HEK293 (cell line): Measurements from ENCODE around the gene STK16.
A peak's percentile ranks its signal among the peaks of the same experiment; 100 is the strongest.

Experiments
- CTCF ChIA-PET: fragments of 350-600 bp; formaldehyde crosslinking; extraction: SDS; loops from one replicate; lab custom pipeline; 2021; ENCODE audit warnings: antibody characterized with exemption; lab: Yijun Ruan, JAX
- POLR2A ChIA-PET: fragments of 300-600 bp; formaldehyde crosslinking; extraction: SDS; loops from one replicate; lab custom pipeline; 2020; ENCODE audit warnings: antibody characterized with exemption, inconsistent platforms; lab: Yijun Ruan, JAX
- H3K27ac ChIP-seq: fragments of 200-500 bp; sonication (Bioruptor generic); 2 replicates; pipeline ENCODE4 v1.5.1; 2014; ENCODE audit warnings: low read depth, low read length, control low read depth, inconsistent platforms; ENCODE audit errors: extremely low read depth
- H3K36me3 ChIP-seq, 2 experiments: fragments of 200-500 bp in 1 of 2; sonication (Bioruptor generic) in 1 of 2; 1 replicate in 1 of 2; 2 replicates in 1 of 2; pipeline ENCODE4 v1.5.1; 2014 to 2017; ENCODE audit warnings: inconsistent platforms in 2 of 2, low read length in 2 of 2; ENCODE audit not compliant: control insufficient read depth in 2 of 2, insufficient read depth in 1 of 2
- H3K4me1 ChIP-seq: fragments of 200-500 bp; sonication (Bioruptor generic); 2 replicates; pipeline ENCODE4 v1.5.1; 2014; ENCODE audit warnings: mild to moderate bottlenecking, low read length, inconsistent platforms; ENCODE audit not compliant: control insufficient read depth, insufficient read depth
- H3K4me3 ChIP-seq: 2 replicates; pipeline ENCODE4 v1.5.1; 2011; ENCODE audit warnings: low read depth, mild to moderate bottlenecking, control low read depth, low read length, moderate library complexity
- H3K9me3 ChIP-seq: fragments of 200-500 bp; sonication (Bioruptor generic); 2 replicates; pipeline ENCODE4 v1.5.1; 2014; ENCODE audit warnings: low read depth, low read length, inconsistent platforms; ENCODE audit not compliant: control insufficient read depth, insufficient read depth
- KLF16 ChIP-seq: fragments of 450-650 bp; formaldehyde crosslinking; IDR thresholded peaks from 2 replicates; pipeline ENCODE4 v1.5.1; 2017; ENCODE audit warnings: missing biosample characterization, missing genetic modification characterization
- REPIN1 ChIP-seq: fragments of 450-650 bp; formaldehyde crosslinking; IDR thresholded peaks from 2 replicates; pipeline ENCODE4 v1.5.1; 2017; ENCODE audit warnings: missing biosample characterization, missing genetic modification characterization, low read depth
- SETDB1 ChIP-seq: IDR thresholded peaks from one replicate; pipeline ENCODE4 v1.6.1; 2017; ENCODE audit warnings: mild to moderate bottlenecking, low read length, moderate library complexity, mixed read lengths; ENCODE audit not compliant: insufficient read length
- SP3 ChIP-seq: fragments of 450-650 bp; formaldehyde crosslinking; IDR thresholded peaks from 2 replicates; pipeline ENCODE4 v1.5.1; 2016; ENCODE audit warnings: missing biosample characterization, missing genetic modification characterization
- ZBTB1 ChIP-seq: fragments of 450-650 bp; formaldehyde crosslinking; IDR thresholded peaks from 2 replicates; pipeline ENCODE4 v1.5.1; 2016; ENCODE audit warnings: missing biosample characterization, missing genetic modification characterization
- ZBTB21 ChIP-seq: fragments of 450-650 bp; formaldehyde crosslinking; IDR thresholded peaks from 2 replicates; pipeline ENCODE4 v1.5.1; 2017; ENCODE audit warnings: missing biosample characterization, missing genetic modification characterization
- ZNF26 ChIP-seq: fragments of 450-650 bp; formaldehyde crosslinking; IDR thresholded peaks from 2 replicates; pipeline ENCODE4 v1.5.1; 2016; ENCODE audit warnings: missing biosample characterization, missing genetic modification characterization
- ZNF280D ChIP-seq: fragments of 450-650 bp; formaldehyde crosslinking; IDR thresholded peaks from 2 replicates; pipeline ENCODE4 v1.5.1; 2016; ENCODE audit warnings: missing biosample characterization, missing genetic modification characterization
- ZNF350 ChIP-seq: fragments of 450-650 bp; formaldehyde crosslinking; IDR thresholded peaks from 2 replicates; pipeline ENCODE4 v1.5.0; 2017; ENCODE audit warnings: missing biosample characterization, mild to moderate bottlenecking, missing genetic modification characterization
- ZNF48 ChIP-seq: fragments of 450-650 bp; formaldehyde crosslinking; IDR thresholded peaks from 2 replicates; pipeline ENCODE4 v1.5.1; 2016; ENCODE audit warnings: missing biosample characterization, missing genetic modification characterization
- ZNF513 ChIP-seq: fragments of 450-650 bp; IDR thresholded peaks from 2 replicates; pipeline ENCODE4 v1.5.1; 2018; ENCODE audit warnings: missing biosample characterization, missing genetic modification characterization
- ZNF530 ChIP-seq: fragments of 450-650 bp; formaldehyde crosslinking; IDR thresholded peaks from 2 replicates; pipeline ENCODE4 v1.5.1; 2016; ENCODE audit warnings: low read depth, missing biosample characterization, missing genetic modification characterization
- ZNF549 ChIP-seq: fragments of 450-650 bp; IDR thresholded peaks from 2 replicates; pipeline ENCODE4 v1.5.1; 2018; ENCODE audit warnings: missing biosample characterization, missing genetic modification characterization, mild to moderate bottlenecking, inconsistent platforms, moderate library complexity
- ZNF558 ChIP-seq: fragments of 450-650 bp; formaldehyde crosslinking; IDR thresholded peaks from 2 replicates; pipeline ENCODE4 v1.5.1; 2016; ENCODE audit warnings: missing biosample characterization, missing genetic modification characterization
- ZNF585B ChIP-seq: fragments of 450-650 bp; formaldehyde crosslinking; IDR thresholded peaks from 2 replicates; pipeline ENCODE4 v1.5.1; 2016; ENCODE audit warnings: missing biosample characterization, missing genetic modification characterization
- ZNF624 ChIP-seq: fragments of 450-650 bp; formaldehyde crosslinking; IDR thresholded peaks from 2 replicates; pipeline ENCODE4 v1.5.1; 2017; ENCODE audit warnings: missing biosample characterization, missing genetic modification characterization
- ZNF645 ChIP-seq: fragments of 450-650 bp; formaldehyde crosslinking; IDR thresholded peaks from 2 replicates; pipeline ENCODE4; 2016; ENCODE audit warnings: missing biosample characterization, missing genetic modification characterization
- ZNF670 ChIP-seq: fragments of 450-650 bp; formaldehyde crosslinking; IDR thresholded peaks from 2 replicates; pipeline ENCODE4 v1.5.1; 2016; ENCODE audit warnings: missing biosample characterization, missing genetic modification characterization, low read depth
- ZSCAN23 ChIP-seq: fragments of 450-650 bp; formaldehyde crosslinking; IDR thresholded peaks from 2 replicates; pipeline ENCODE4 v1.5.1; 2016; ENCODE audit warnings: missing biosample characterization, missing genetic modification characterization

STK16 gene

GRCh38 chr2:219228041-219228910, 17.0 kb upstream of the STK16 start:
- H3K4me1 ChIP-seq = peaks cover 4% of the 10 kb centered on the region; the same call in 1 of the 2 replicates
- H3K36me3 ChIP-seq = peaks cover 17 to 65% of the 10 kb centered on the region in 2 experiments

More at GRCh38 chr2:219228041-219228910, 17.0 kb upstream of the STK16 start:
- CTCF ChIA-PET = interaction anchor here (0.7 to 9.1 kb wide), 4 partner anchors 50 to 72 kb away, joined by 3 to 65 read pairs (median 4); no protein-coding TSS in a partner anchor
- TF ChIP-seq REPIN1 (tag by site-specific recombination) = no peak
- no peak for TF ChIP-seq ZNF280D (tag by site-specific recombination)
- no peak for TF ChIP-seq ZNF558 (tag by site-specific recombination)
- TF ChIP-seq ZNF670 (tag by site-specific recombination) = no peak
- TF ChIP-seq SETDB1 = no peak
- no peak for TF ChIP-seq ZSCAN23 (tag by site-specific recombination)
- no peak for TF ChIP-seq SP3 (tag by site-specific recombination)
- no peak for TF ChIP-seq ZNF48 (tag by site-specific recombination)
- no peak for TF ChIP-seq ZNF585B (tag by site-specific recombination)
- no peak for TF ChIP-seq ZNF513
- no peak for TF ChIP-seq ZBTB21
- TF ChIP-seq ZNF530 = no peak
- TF ChIP-seq ZNF26 (tag by site-specific recombination) = no peak
- TF ChIP-seq ZNF645 (tag by site-specific recombination) = no peak
- no peak for TF ChIP-seq ZNF624 (tag by site-specific recombination)
- TF ChIP-seq ZNF350 (tag by site-specific recombination) = no peak
- TF ChIP-seq ZNF549 (tag by site-specific recombination) = no peak
- no peak for TF ChIP-seq ZBTB1
- no peak for TF ChIP-seq KLF16
- Histone ChIP-seq H3K27ac (peak overlapping the region; percentile 81; the same call in 1 of the 2 replicates), H3K9me3 (no peaks in the 10 kb centered on the region), H3K4me3 (peak overlapping the region; percentile 83)
- POLR2A ChIA-PET = interaction anchor here (0.6 to 2.8 kb wide), 6 partner anchors 8 to 50 kb away, joined by 5 to 16 read pairs (median 6); partner anchors contain the start of genes ABCB6, GLB1L and STK16
